GDM1 (cell line): ENCODE results near the gene ANO4.

Source experiments
- DNase-seq: peaks from one replicate; lab custom pipeline; 2025; lab: John Stamatoyannopoulos, UW

The ANO4 gene

GRCh38 chr12:100951756-100952155 is 157.2 kb downstream of the ANO4 start:
- no peak for DNase-seq

GRCh38 chr12:100953217-100953616 is 158.6 kb downstream of the ANO4 start:
- no peak for DNase-seq

- DNase-seq = no peak
These were observed 159.1 kb downstream of the ANO4 start for GRCh38 chr12:100953677-100954076.

GRCh38 chr12:100954118-100954517 is 159.5 kb downstream of the ANO4 start:
- DNase-seq = no peak

- DNase-seq = no peak
These were observed 160.6 kb downstream of the ANO4 start for GRCh38 chr12:100955139-100955538.

- no peak for DNase-seq
These were observed 161.8 kb downstream of the ANO4 start for GRCh38 chr12:100956311-100956852.

- peak; percentile 20 for DNase-seq
These were observed 164.9 kb downstream of the ANO4 start for GRCh38 chr12:100959481-100959880.

- DNase-seq = no peak
These were observed 167.6 kb downstream of the ANO4 start for GRCh38 chr12:100962086-100962712.

- DNase-seq = no peak
These were observed 168.8 kb downstream of the ANO4 start for GRCh38 chr12:100963381-100963780.

GRCh38 chr12:100964028-100964427 is 169.5 kb downstream of the ANO4 start:
- DNase-seq = no peak

GRCh38 chr12:100967189-100967588 is 172.6 kb downstream of the ANO4 start:
- no peak for DNase-seq

GRCh38 chr12:100970894-100971293 is 176.3 kb downstream of the ANO4 start:
- no peak for DNase-seq

- no peak for DNase-seq
These were observed 177.5 kb downstream of the ANO4 start for GRCh38 chr12:100972121-100972520.

- DNase-seq = no peak
These were observed 179.8 kb downstream of the ANO4 start for GRCh38 chr12:100974341-100974740.

- DNase-seq = no peak
These were observed 180.2 kb downstream of the ANO4 start for GRCh38 chr12:100974747-100975146.

GRCh38 chr12:100976735-100977134 is 182.2 kb downstream of the ANO4 start:
- no peak for DNase-seq

- no peak for DNase-seq
These were observed 186.3 kb downstream of the ANO4 start for GRCh38 chr12:100980856-100981255.

GRCh38 chr12:100982511-100983183 is 188.1 kb downstream of the ANO4 start:
- no peak for DNase-seq

- no peak for DNase-seq
These were observed 190.2 kb downstream of the ANO4 start for GRCh38 chr12:100984796-100985195.

GRCh38 chr12:100986595-100987547 is 192.3 kb downstream of the ANO4 start:
- no peak for DNase-seq

- DNase-seq = peak; percentile 91
These were observed 193.3 kb downstream of the ANO4 start for GRCh38 chr12:100987552-100988521.
